Chondrocyte (in vitro differentiated cells): ENCODE measurements around the gene EVI2A. TPM values are rescaled to one million over a fixed set of nuclear protein-coding genes. Genes with fewer than 3 reads are reported as not detected.
A peak's percentile ranks its signal among the peaks of the same experiment; 100 is the strongest.

Source experiments
- DNase-seq: peaks from one replicate; pipeline ENCODE4 v3.0.0; 2021; ENCODE audit warnings: mixed read lengths, low spot score
- H3K27ac Mint-ChIP-seq: one replicate; pipeline ENCODE4 v1.8.0; 2021; ENCODE audit warnings: mild to moderate bottlenecking, moderate library complexity, mixed read lengths; ENCODE audit not compliant: unreplicated experiment
- H3K27me3 Mint-ChIP-seq: 2 replicates; pipeline ENCODE4 v1.8.0; 2021; ENCODE audit warnings: low read depth, mixed read lengths
- H3K36me3 Mint-ChIP-seq: 2 replicates; pipeline ENCODE4 v1.8.0; 2021; ENCODE audit warnings: low read depth, mixed read lengths
- H3K4me1 Mint-ChIP-seq: 2 replicates; pipeline ENCODE4 v1.8.0; 2021; ENCODE audit warnings: low read depth, mild to moderate bottlenecking, mixed read lengths
- H3K4me3 Mint-ChIP-seq: one replicate; pipeline ENCODE4 v1.8.0; 2021; ENCODE audit warnings: mild to moderate bottlenecking, moderate library complexity, mixed read lengths; ENCODE audit not compliant: unreplicated experiment
- H3K9me3 Mint-ChIP-seq: 2 replicates; pipeline ENCODE4 v1.8.0; 2021; ENCODE audit warnings: low read depth, mixed read lengths
- CTCF ChIP-seq: fragments of 200-600 bp; sonication (generic); IDR thresholded peaks from 2 replicates; pipeline ENCODE4 v1.5.0; 2021; ENCODE audit warnings: antibody characterized with exemption, mild to moderate bottlenecking, moderate library complexity
- total RNA-seq: library from RNA; stranded (reverse); gene quantifications from 3 replicates; pipeline ENCODE4 v1.2.1, GENCODE V29; 2021

EVI2A gene
- total RNA-seq, 1 donor from 2014 or later = 0.22 TPM

GRCh38 chr17:31269036-31269577 is 52.3 kb downstream of the EVI2A start:
- peaks cover 34% of the 10 kb centered on the region for H3K4me1 Mint-ChIP-seq
- H3K9me3 Mint-ChIP-seq = no peaks in the 10 kb centered on the region
- peaks cover 14% of the 10 kb centered on the region for H3K36me3 Mint-ChIP-seq

More at GRCh38 chr17:31269036-31269577, 52.3 kb downstream of the EVI2A start:
- TF ChIP-seq CTCF = no peak
- Mint-ChIP-seq H3K4me3 (no peak overlapping the region), H3K27me3 (no peaks in the 10 kb centered on the region), H3K27ac (peak overlapping the region; percentile 95)
- DNase-seq = no peak

Other genes with a start within 250 kb of the EVI2A start
- gene NF1, start 226.6 kb downstream of the EVI2A start, total RNA-seq = 41.6 to 63.9 TPM (median 48.2 TPM) in 3 replicates
- gene OMG, start 24.4 kb downstream of the EVI2A start, total RNA-seq = not detected in 3 replicates
- 0.21 TPM in 1 of 3 replicates, not detected in the others for gene EVI2B, start 7.6 kb downstream of the EVI2A start, total RNA-seq
- gene RAB11FIP4, start 70.1 kb upstream of the EVI2A start, total RNA-seq = 0.30 to 0.94 TPM (median 0.59 TPM) in 3 replicates